ENCODE results near the gene KLF18.
"Not testable (repeated sequence)": the region's sequence is repeated elsewhere in the genome, so short reads cannot be mapped to it uniquely, and the experiment has no call there.

The KLF18 gene

DNA sequence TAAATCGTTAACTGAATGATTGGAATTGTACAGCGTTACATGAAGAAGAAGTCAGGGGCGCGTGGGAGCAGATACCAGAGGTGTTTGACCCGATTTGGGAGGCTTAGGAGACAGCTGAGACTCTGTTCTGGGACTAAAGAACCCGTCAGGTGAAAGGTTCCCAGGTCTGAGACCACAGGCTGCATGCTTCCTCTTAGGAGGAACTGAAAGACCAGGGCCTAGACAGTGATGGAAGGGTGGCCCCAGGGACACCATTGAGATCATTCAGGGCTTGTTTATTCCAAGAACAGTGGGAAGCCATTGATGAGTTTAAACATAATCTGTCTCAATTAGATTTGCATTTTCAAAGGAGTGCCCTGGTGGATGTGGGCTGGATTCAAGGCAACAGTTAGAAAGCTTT lies 21.9 kb downstream of the KLF18 start:
- DNase-seq = no peak

DNA sequence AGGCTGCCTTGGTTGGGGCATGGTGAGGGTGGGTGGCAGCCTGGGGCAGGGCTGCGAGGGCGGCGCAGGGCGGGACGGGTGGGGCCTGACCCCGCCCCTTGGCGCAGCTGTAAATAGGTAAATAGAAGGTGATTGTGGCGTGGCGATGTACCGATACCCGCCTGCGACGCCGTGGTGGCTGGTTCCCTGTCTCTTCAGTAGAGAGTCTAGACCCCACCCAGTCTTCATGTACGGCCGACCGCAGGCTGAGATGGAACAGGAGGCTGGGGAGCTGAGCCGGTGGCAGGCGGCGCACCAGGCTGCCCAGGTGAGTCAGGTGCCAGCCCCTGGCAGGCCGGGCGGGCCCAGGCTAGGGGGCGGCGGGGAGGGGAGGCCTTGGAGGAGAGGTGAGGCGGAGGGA lies 22.7 kb downstream of the KLF18 start, which contains the start of gene KLF17:
Gene KLF17 (plus strand): TSS at position 140 of the 400 bp plus-strand sequence. CDS start 87 bp downstream, at position 227.
- DNase-seq = no peak

DNA sequence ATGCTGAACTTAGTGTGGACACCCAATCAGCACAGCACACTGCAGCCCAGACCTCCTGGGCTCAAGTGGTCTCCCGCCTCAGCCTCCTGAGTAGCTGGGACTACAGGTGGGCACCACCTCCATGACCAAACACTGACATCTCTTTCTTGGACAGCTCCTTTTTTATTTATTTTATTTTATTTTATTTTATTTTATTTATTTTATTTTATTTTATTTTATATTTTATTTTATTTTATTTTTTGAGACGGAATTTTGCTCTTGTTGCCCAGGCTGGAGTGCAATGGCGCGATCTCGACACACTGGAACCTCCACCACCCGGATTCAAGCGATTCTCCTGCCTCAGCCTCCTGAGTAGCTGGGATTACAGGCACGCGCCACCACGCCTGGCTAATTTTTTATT lies 24.2 kb downstream of the KLF18 start:
- not testable (repeated sequence) for DNase-seq

DNA sequence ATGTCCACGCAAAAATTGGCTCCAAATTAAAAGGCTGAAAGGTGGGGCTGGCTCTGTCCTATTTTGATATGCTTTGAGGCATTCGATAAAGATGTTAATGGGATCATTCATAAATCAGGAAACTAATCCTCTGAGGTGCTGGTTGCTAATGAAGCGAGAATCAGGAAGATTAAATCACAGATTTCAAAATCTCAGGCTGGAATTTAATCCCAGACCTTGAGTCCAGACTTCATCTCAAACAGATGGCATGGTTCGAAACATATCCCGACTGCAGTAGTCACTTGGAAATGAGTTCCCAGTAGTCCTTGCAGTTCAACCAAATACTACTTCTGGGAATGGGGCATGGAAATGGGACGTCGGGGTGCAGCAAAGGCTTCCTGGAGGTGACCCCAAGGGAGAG lies 27.3 kb downstream of the KLF18 start:
- no peak for DNase-seq

DNA sequence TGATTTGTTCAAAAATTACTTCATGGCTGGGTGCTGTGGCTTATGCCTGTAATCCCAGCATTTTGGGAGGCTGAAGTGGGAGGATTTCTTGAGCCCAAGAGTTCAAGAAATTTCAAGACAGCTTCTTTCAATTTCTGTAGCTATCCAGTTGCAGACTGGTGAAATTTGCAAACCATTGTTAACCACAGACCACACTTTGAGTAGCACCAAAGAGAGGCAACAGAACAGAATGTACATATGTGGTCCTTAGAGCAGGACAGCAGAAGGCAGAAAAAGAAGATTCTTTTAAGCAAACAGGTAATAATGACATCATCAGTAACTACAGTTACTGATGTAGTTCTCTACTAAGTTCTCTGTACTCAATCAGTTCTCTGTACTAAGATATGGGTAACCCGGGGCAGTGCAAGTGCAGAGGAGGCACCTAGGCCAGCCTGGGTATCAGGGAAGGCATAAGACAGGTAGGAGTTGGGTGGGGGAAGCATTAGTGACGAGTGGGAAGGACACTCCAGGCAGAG lies 28.3 kb downstream of the KLF18 start:
- DNase-seq = no peak

GRCh38 chr1:44112486-44112885 lies 28.9 kb downstream of the KLF18 start:
- DNase-seq = no peak

DNA sequence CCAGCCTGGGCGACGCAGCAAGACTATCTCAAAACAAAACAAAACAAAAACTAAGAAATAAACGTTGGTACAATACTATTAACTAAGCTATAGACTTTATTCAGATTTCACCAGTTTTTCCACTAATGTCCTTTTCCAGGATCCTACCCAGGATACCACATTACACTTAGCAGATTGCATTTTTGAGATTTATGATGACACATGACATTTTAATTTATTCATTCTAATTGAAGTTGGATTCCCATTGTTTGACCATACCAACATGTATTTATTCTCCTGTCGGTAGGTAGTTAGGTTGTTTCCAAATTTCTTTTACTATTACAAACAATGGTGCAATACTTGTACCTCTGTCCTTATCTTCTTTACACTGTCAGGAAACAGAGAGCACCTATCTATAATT lies 29.6 kb downstream of the KLF18 start:
- no peak for DNase-seq

- DNase-seq = no peak
These were observed 30.5 kb downstream of the KLF18 start for GRCh38 chr1:44110916-44111315.

- no peak for DNase-seq
These were observed 32.5 kb downstream of the KLF18 start for GRCh38 chr1:44108971-44109370.

GRCh38 chr1:44108241-44108640 lies 33.2 kb downstream of the KLF18 start:
- DNase-seq = no peak

- no peak for DNase-seq
These were observed 35.6 kb downstream of the KLF18 start for GRCh38 chr1:44105810-44106209.

GRCh38 chr1:44103270-44104131 lies 37.9 kb downstream of the KLF18 start:
- DNase-seq = no peak

- no peak for DNase-seq
These were observed 40.1 kb downstream of the KLF18 start for GRCh38 chr1:44101328-44101727.

DNA sequence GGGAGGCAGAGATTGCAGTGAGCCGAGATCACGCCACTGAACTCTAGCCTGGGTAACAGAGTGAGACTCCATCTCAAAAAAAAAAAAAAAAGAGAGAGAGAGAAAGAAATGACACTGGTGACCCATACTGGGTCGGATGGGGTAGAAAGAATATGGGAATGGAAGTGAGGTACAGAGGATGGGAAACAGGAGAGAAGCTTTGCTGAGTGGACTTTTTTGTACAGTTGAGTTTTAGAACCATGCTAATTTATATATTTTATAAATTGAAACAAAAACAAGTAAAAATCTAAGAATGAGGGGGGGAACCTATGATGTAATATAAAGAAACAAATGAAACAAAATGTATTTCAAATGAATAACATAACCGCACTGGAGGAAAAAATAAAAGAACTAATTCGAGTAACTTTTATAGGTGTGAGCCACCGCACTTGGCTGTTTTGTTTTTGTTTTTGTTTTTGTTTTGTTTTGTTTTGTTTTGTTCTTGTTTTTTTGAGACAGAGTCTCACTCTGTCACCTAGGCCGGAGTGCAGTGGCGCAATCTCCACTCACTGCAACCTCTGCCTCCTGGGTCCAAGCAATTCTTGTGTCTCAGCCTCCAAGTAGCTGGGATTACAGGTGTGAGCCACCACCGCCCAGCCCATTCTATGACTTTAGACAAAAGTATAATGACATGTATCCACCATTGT lies 41.1 kb downstream of the KLF18 start:
- DNase-seq = no peak

DNA sequence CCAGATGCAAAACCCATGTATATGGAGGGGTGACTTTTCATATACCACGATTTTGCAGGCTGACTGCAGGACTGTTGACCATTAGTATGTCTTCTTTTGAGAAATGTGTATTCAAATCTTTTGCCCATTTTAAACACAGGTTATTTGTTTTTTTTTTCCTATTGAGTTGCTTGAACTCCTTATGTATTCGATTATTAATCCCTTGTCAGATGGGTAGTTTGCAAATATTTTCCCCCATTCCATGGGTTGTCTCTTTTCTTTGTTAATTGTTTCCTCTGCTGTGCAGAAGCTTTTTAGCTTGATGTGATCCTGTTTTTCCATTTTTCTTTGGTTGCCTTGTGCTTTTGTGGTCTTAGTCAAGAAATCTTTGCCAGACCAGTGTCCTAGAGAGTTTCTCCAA lies 47.4 kb downstream of the KLF18 start:
- no peak for DNase-seq

DNA sequence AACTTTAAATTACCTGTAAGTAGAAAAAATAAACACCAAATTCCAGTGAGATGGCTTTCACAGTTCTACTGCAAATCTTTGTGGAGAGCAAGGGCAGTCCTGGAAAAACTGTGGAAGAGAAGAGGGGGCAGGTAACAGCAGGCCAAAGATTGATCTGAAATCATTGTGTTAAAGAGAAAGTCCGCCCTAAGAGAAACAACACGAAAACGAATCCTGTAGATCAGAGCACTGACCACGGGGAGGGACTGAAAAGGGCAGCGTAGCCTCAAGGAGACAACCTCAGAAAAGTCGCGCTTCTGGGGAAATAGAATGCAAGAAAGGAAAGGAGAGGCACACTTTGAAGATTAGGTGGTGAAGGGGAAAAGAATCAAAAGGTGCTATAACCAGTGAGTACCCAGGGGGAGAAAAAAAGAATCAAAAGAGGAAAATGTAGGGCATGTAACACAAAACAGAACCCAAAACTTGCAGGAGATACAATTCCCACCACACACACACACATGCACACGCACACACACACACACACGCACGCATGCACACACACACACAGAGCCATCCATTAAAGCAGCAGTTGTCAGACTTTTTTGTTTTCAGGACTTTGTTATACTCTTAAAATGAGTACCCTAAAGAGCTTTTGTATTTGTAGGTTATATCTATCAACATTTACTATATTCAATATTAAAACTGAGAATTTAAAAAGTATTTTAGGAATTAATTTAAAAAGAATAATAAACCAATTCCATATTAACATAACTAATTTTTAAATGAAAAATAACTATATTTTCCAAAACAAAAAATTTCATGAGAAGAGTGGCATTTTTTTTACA lies 50.8 kb downstream of the KLF18 start:
- no peak for DNase-seq

- DNase-seq = no peak
These were observed 51.9 kb downstream of the KLF18 start for GRCh38 chr1:44089371-44090048.
